ENCODE measurements around the gene TRMT2A. TPM values are rescaled to one million over a fixed set of nuclear protein-coding genes. Genes with fewer than 3 reads are reported as not detected.
A peak's percentile ranks its signal among the peaks of the same experiment; 100 is the strongest.

TRMT2A gene
- total and polyA plus RNA-seq, 2 of the 8 experiments (the other 6 are each of a cell fraction or from before 2014, with no cell fraction given): 44.9 to 50.3 TPM

GRCh38 chr22:20085651-20086050 is 31.4 kb downstream of the TRMT2A start:
- peaks cover 26 to 67% of the 10 kb centered on the region in 2 experiments for H3K79me2 ChIP-seq (ENCODE audit: control insufficient read depth in 1 of 2, insufficient read depth in 2 of 2, low read length in 2 of 2)
- H2BK20ac ChIP-seq (ENCODE audit: low read length): no peak overlapping the region
- no peak overlapping the region for H3K27ac ChIP-seq (ENCODE audit: low read depth, low read length)
- no peak overlapping the region for H2AFZ ChIP-seq (ENCODE audit: low read length)
- no peak overlapping the region for H3K23ac ChIP-seq (ENCODE audit: insufficient read length)
- no peak overlapping the region for H3K9ac ChIP-seq (replicated peaks in 1 of 4; ENCODE audit: extremely low read depth in 1 of 4, low read depth in 3 of 4, low read length in 3 of 4)
- no peaks in the 10 kb centered on the region for H3K27me3 ChIP-seq (replicated peaks in 1 of 4; ENCODE audit: control insufficient read depth in 3 of 4, extremely low read depth in 1 of 4, insufficient read depth in 3 of 4, low read length in 3 of 4)
- no peak overlapping the region for H2BK5ac ChIP-seq (ENCODE audit: low read depth, low read length)
- TF ChIP-seq SP4 (IDR thresholded peaks at IDR 0.05; ENCODE audit: low read length) (no peak), POLR2AphosphoS5 (IDR thresholded peaks at IDR 0.05; ENCODE audit: low read depth, low read length) (no peak), NRF1 (IDR thresholded peaks at IDR 0.05; ENCODE audit: low read depth, low read length) (no peak), ASH2L (IDR thresholded peaks at IDR 0.05; ENCODE audit: low read length) (no peak), CEBPB (IDR thresholded peaks at IDR 0.05; ENCODE audit: low read depth, low read length) (no peak), MAX (IDR thresholded peaks at IDR 0.05) (no peak), CBX5 (IDR thresholded peaks at IDR 0.05; ENCODE audit: low read depth, low read length) (no peak), POU5F1 (IDR thresholded peaks at IDR 0.05; ENCODE audit: low read depth, low read length) (no peak), EP300 (IDR thresholded peaks at IDR 0.05; ENCODE audit: borderline replicate concordance in 1 of 2, low read depth in 2 of 2, low read length in 2 of 2) (no peak), POLR2A (IDR thresholded peaks at IDR 0.05; ENCODE audit: control extremely low read depth in 1 of 2, low read depth in 2 of 2, low read length in 2 of 2) (no peak), RXRA (IDR thresholded peaks at IDR 0.05; ENCODE audit: insufficient read depth, low read depth, low read length) (no peak), EZH2 (IDR thresholded peaks at IDR 0.05; ENCODE audit: low read depth, low read length, severe bottlenecking) (no peak)
- no peak overlapping the region for H2BK12ac ChIP-seq (ENCODE audit: low read depth, low read length)
- H3K18ac ChIP-seq (ENCODE audit: extremely low read depth, low read length): no peak overlapping the region
- peak overlapping the region; percentile 1; the same call in 1 of the 2 replicates for H4K8ac ChIP-seq (ENCODE audit: extremely low read depth, insufficient read depth, low read length)
- H3K4me2 ChIP-seq (ENCODE audit: insufficient read depth in 1 of 2, low read depth in 2 of 2, low read length in 2 of 2): no peak overlapping the region
- H3K14ac ChIP-seq (ENCODE audit: insufficient read length): no peak overlapping the region
- DNase-seq (ENCODE audit: low read depth in 1 of 2, low spot score in 2 of 2): no peak
- CTCF ChIA-PET (ENCODE audit: partially characterized antibody): interaction anchor here (0.7 to 4.3 kb wide), 16 partner anchors 10 to 134 kb away, joined by 3 to 18 read pairs (median 7); partner anchors contain the start of gene RANBP1
- H4K20me1 ChIP-seq (replicated peaks in 1 of 2; ENCODE audit: control insufficient read depth in 1 of 2, insufficient read depth in 2 of 2, low read length in 2 of 2): peaks cover 25 to 61% of the 10 kb centered on the region in 2 experiments
- 95% methylated on average over 20 of the region's 20 CpGs; no CpG with 5 or more reads in 1 of the 2 experiments for WGBS, 2 experiments (ENCODE audit: extremely low coverage in 1 of 2, insufficient coverage in 1 of 2, insufficient read length in 1 of 2, insufficient replicate concordance in 2 of 2, low coverage in 1 of 2, low lambda C conversion rate in 2 of 2, missing lambda C conversion rate in 1 of 2)
- H4K5ac ChIP-seq (ENCODE audit: insufficient read length, low read depth, low read length): no peak overlapping the region
- H2BK15ac ChIP-seq (ENCODE audit: low read length): no peak overlapping the region
- H3K56ac ChIP-seq (replicated peaks; ENCODE audit: insufficient read length, low read depth, low read length): no peak overlapping the region
- no peak overlapping the region for H3K4me3 ChIP-seq (ENCODE audit: extremely low read depth in 1 of 4, insufficient read depth in 2 of 4, low read depth in 3 of 4, low read length in 4 of 4)
- FAIRE-seq: no peak
- H3K4me1 ChIP-seq (replicated peaks in 1 of 4; ENCODE audit: control insufficient read depth in 3 of 4, insufficient read depth in 4 of 4, low read length in 3 of 4): peaks cover 3 to 19% (median 10%) of the 10 kb centered on the region in 4 experiments; a peak in 6 of 7 replicates
- H4K91ac ChIP-seq (replicated peaks; ENCODE audit: insufficient read length, low read length): no peak overlapping the region
- no peaks in the 10 kb centered on the region for H3K9me3 ChIP-seq (ENCODE audit: insufficient read depth in 2 of 2, low read depth in 1 of 2, low read length in 1 of 2)
- H3K23me2 ChIP-seq (ENCODE audit: low read depth, low read length): peaks cover 7% of the 10 kb centered on the region
- no peak overlapping the region for H3K4ac ChIP-seq (replicated peaks; ENCODE audit: insufficient read length, low read depth, low read length)
- H2AK5ac ChIP-seq (ENCODE audit: low read depth, low read length): no peak overlapping the region
- H3K79me1 ChIP-seq (ENCODE audit: low read depth, low read length): peaks cover 35% of the 10 kb centered on the region
- POLR2A ChIA-PET (ENCODE audit: partially characterized antibody): interaction anchor here (1.0 to 29.4 kb wide), 7 partner anchors 8 to 115 kb away, joined by 3 to 598 read pairs (median 4); partner anchors contain the start of genes RANBP1 and TRMT2A
- H2BK120ac ChIP-seq (replicated peaks; ENCODE audit: low read depth, low read length): no peak overlapping the region
- peaks cover 45 to 51% (median 49%) of the 10 kb centered on the region in 4 experiments for H3K36me3 ChIP-seq (ENCODE audit: control insufficient read depth in 2 of 4, insufficient read depth in 4 of 4, low read length in 3 of 4)
